Hematopoietic multipotent progenitor cell treated with erythropoietin and hydrocortisone succinate and interleukin-3 and kit ligand, for 8 days (in vitro differentiated cells): Measurements from ENCODE around the gene MKI67.

Experiments
- DNase-seq: peaks from one replicate; pipeline ENCODE4 v3.0.0-alpha.2; 2015

Gene MKI67

GRCh38 chr10:128049226-128050120, 76.8 kb downstream of the MKI67 start:
- DNase-seq: peak; percentile 62

- DNase-seq: no peak
Measured at GRCh38 chr10:128048819-128049210, 77.4 kb downstream of the MKI67 start.

- peak; percentile 30 for DNase-seq
Measured at GRCh38 chr10:128047991-128048818, 78.0 kb downstream of the MKI67 start.

- peak; percentile 90 for DNase-seq
Measured at GRCh38 chr10:128047351-128047750, 78.9 kb downstream of the MKI67 start.

- no peak for DNase-seq
Measured at GRCh38 chr10:128046953-128047290, 79.3 kb downstream of the MKI67 start.
